Cardiac fibroblast (primary cell): ENCODE results near the gene ZNF888.
"Not testable (repeated sequence)": the region's sequence is repeated elsewhere in the genome, so short reads cannot be mapped to it uniquely, and the experiment has no call there.

Source experiments
- DNase-seq, 2 donors: peaks; one replicate each; pipeline versions ENCODE4 v3.0.0 to v3.0.0-alpha.2; 2010; ENCODE audit warnings: low read depth in 2 of 2
- H3K4me3 ChIP-seq, 2 donors: replicated peaks in 1 of 2; 1 replicate in 1 of 2; 2 replicates in 1 of 2; pipeline ENCODE4 v1.5.1; 2011; ENCODE audit warnings: low read depth in 2 of 2, low read length in 2 of 2, mild to moderate bottlenecking in 2 of 2, moderate library complexity in 1 of 2
- TF ChIP-seq, protein P1 (sequence below): IDR thresholded peaks from one replicate; pipeline ENCODE4 v1.5.1; 2011; ENCODE audit warnings: low read depth, mild to moderate bottlenecking, low read length, inconsistent platforms

The ZNF888 gene

DNA sequence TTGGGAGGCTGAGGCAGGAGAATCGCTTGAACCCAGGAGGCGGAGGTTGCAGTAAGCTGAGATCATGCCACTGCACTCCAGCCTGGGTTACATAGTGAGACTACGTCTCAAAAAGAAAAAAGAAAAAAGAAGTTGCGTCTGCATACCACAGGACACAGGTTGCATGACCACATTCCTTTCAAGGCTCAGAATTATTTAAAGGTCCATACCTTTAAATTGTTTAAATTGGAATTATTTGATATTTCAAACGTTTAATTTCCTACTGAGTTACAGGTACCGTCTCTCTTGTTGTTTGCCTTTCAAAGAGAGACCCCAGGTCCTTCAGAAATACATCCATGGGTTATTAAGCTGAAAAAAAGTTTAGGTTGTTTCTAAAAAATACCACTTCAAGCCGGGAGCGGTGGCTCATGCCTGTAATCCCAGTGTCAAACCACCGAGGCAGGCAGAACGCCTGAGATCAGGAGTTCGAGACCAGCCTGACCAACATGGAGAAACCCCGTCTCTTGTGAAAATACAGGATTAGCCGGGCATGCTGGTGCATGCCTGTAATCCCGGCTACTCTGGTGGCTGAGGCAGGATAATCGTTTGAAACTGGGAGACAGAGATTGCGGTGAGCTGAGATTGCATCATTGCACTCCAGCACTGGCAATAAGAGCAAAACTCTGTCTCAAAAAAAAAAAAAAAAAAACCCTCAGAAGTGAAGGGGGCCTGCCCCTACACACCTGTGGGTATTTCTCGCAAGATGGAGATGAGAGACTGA lies 20.8 kb upstream of the ZNF888 start:
- no peak overlapping the region for H3K4me3 ChIP-seq
- DNase-seq, result no peak
- TF ChIP-seq, protein P1, sequence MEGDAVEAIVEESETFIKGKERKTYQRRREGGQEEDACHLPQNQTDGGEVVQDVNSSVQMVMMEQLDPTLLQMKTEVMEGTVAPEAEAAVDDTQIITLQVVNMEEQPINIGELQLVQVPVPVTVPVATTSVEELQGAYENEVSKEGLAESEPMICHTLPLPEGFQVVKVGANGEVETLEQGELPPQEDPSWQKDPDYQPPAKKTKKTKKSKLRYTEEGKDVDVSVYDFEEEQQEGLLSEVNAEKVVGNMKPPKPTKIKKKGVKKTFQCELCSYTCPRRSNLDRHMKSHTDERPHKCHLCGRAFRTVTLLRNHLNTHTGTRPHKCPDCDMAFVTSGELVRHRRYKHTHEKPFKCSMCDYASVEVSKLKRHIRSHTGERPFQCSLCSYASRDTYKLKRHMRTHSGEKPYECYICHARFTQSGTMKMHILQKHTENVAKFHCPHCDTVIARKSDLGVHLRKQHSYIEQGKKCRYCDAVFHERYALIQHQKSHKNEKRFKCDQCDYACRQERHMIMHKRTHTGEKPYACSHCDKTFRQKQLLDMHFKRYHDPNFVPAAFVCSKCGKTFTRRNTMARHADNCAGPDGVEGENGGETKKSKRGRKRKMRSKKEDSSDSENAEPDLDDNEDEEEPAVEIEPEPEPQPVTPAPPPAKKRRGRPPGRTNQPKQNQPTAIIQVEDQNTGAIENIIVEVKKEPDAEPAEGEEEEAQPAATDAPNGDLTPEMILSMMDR, result no peak

DNA sequence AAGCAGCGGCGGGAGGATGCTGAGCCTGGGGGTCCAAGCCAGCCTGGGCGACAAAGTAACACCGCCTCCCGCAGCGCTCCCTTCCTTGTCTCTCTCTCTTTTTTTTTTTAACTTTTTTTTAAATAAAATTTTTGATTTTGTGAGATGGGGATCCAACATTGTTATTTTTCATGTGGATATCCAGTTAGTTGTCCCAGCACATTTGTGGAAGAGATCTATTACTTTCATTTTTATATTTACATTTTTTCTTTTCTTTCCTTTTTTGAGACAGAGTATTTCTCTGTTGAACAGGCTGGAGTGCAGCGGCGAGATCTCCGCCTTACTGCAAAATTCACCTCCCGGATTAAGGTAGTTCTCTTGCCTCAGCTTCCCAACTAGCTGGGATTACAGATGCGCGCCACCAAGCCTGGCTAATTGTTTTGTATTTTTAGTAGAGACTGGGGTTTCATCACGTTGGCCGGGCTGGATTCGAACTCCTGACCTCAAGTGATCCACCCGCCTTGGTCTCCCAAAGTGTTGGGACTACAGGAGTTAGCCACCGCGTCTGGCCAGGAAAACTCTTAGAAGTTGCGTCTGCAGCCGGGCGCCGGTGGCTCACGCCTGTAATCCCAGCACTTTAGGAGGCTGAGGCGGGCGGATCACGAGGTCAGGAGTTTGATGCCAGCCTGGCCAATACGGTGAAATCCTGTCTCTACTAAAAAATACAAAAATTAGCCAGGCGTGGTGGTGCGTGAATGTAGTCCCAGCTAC lies 20.1 kb upstream of the ZNF888 start:
- no peak for DNase-seq
- peak overlapping the region; percentile 77 to 80 for H3K4me3 ChIP-seq
- TF ChIP-seq, protein P1, result no peak

DNA sequence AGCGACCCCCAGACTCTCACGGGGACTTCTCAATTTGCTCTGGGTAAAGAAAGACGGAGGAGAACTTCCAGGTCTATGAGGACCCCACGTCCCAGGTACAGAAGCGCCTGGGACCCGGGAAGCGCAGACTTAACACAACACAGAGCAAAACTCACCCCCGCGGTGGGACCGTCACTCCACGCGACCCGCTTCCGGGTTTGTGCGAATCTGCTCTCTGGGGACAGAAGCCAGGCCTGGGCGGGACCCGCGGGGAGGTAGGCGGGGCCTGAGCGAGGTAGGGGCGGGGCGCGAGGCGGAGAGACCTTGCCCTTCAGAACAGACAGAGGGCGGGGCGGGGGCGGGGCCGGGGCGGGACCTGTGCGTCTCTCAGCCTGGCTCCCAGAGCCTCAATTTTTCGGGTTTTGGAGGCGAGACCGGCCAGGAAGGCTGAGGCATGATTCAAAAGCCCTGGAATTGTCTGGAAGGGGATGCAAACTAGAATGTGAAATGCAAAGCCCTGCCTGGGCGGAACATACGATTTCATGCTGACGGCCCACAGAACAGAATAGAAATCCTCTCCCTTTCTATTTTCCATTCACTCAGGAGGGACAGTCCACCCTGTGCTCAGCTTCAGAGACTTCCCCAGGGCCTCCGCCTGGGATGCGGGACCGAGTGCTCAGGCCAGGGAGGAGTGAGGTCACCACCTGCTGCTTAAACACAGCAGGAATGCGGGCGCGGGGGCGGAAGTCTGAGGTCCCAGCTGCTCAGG lies 19.3 kb upstream of the ZNF888 start:
- peak overlapping the region; percentile 77 to 80 for H3K4me3 ChIP-seq
- peak; percentile 82 to 84 for DNase-seq
- TF ChIP-seq, protein P1, result no peak

DNA sequence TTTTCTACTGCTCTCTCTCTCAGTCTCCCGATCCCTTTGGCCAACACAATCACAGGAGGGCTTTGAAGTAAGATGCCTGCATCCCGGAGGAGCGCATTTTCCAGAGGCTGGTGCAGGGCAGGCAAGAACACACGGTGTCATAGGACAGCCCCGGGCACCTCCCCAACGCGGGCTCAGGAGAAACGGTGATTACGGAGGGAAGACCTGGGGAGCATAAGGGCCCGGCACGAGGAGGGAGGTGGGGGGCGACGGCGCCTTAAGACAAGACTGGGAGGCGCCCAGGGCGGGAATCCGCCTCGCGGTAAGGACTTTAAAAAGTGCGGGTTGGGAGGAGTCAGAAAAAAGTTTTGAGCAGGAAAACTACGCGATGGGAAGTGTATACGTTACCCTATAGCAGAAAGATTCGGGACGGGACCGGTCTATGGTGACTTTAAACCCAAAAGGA lies 18.7 kb upstream of the ZNF888 start:
- peak overlapping the region; percentile 77 to 80 for H3K4me3 ChIP-seq
- peak; percentile 32 to 38 for DNase-seq
- TF ChIP-seq, protein P1, result no peak

DNA sequence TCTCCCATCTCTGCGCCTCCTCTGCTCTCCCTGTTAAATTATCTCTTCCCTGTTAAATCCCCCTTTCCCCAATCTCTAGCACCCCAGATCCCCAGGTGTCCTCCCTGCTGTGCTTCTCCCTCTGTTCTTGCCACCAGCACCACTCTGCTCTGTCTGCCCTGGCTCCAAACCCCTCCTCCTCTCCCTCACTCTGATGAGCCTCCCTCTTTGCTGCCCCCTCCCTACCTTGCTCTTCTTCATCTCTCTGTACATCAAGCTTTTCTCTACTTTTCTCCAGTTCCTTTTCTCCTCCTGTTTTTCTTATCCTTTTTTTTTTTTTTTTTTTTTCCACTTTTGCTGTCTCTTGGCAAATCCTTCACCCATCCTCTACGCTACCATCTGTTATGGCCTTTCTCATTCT lies 18.3 kb upstream of the ZNF888 start:
- DNase-seq, result not testable (repeated sequence)

DNA sequence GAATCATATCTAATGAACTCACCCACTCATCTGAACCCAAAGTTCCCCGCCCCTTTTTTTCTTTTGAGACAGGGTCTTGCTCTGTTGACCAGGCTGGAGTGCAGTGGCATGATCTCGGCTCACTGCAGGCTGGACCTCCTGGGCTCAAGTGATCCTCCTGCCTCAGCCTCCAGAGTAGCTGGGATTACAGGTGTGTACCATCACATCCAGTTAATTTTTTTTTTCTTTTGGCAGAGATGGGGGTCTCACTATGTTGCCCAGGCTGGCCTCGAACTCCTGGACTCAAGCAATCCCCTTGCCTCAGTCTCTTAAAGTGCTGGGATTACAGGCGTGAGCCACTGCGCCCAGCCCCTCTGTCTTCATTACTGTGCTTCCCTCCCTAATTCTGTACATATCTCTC lies 17.7 kb upstream of the ZNF888 start:
- not testable (repeated sequence) for H3K4me3 ChIP-seq, DNase-seq

More for the DNA sequence above, 18.3 kb upstream of the ZNF888 start:
- peak overlapping the region; percentile 77 to 80 for H3K4me3 ChIP-seq

DNA sequence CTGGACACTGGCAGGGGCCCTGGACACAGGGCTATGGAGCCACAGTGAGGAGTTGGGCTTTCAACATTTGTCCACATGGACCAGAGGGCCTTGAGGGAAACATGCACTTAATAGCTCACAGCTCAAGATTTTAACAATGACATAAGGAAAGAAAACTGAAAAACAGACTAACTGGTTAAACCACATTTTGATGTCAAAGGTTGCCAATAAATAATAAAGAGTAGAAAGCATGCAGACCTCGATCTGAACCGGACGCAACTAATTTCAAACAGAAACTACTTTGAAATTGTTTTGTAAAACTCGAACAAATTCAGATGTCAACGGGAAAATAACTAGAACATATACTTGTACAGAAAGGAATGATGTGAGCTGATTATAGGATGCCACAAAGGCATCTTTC lies 15.5 kb upstream of the ZNF888 start:
- DNase-seq, result no peak
- H3K4me3 ChIP-seq, result no peak overlapping the region
- TF ChIP-seq, protein P1, result no peak
